Naive thymus-derived CD4-positive, alpha-beta T cell (primary cell): Measurements from ENCODE around the gene PIK3R1. TPM values are rescaled to one million over a fixed set of nuclear protein-coding genes. Genes with fewer than 3 reads are reported as not detected.

Experiments used
- ATAC-seq: fragments of 150-1000 bp; cut with Tn5 transposase; 2 replicates; pipeline ENCODE4 v1.10.0; 2021; ENCODE audit warnings: mild to moderate bottlenecking, moderate library complexity
- CTCF ChIA-PET: fragments of 350-600 bp; sonication (Branson Sonifier 250); formaldehyde crosslinking; loops from one replicate; lab custom pipeline; 2021; ENCODE audit warnings: antibody characterized with exemption; lab: Charles Lee
- POLR2A ChIA-PET: fragments of 350-600 bp; sonication (Branson Sonifier 250); formaldehyde crosslinking; loops from one replicate; lab custom pipeline; 2021; ENCODE audit warnings: antibody characterized with exemption, inconsistent platforms; lab: Charles Lee
- DNase-seq, 9 donors: peaks; one replicate each; pipeline versions ENCODE4 v3.0.0 to v3.0.0-alpha.2; 2020 to 2022; ENCODE audit warnings: mixed read lengths in 1 of 9
- H3K27ac ChIP-seq: one replicate; pipeline ENCODE4 v1.7.0; 2013; ENCODE audit warnings: mild to moderate bottlenecking, low read depth, low read length, moderate library complexity
- H3K27me3 ChIP-seq, 2 donors: one replicate each; pipeline ENCODE4 v1.7.0; 2013; ENCODE audit warnings: low read length in 2 of 2, mild to moderate bottlenecking in 2 of 2, moderate library complexity in 2 of 2; ENCODE audit not compliant: control insufficient read depth in 2 of 2, insufficient read depth in 2 of 2
- H3K36me3 ChIP-seq, 3 experiments: 1 replicate in 2 of 3; 2 replicates in 1 of 3; pipeline ENCODE4 v1.7.0; 2013; ENCODE audit warnings: low read length in 3 of 3, mild to moderate bottlenecking in 3 of 3, moderate library complexity in 1 of 3; ENCODE audit not compliant: insufficient read depth in 3 of 3, control insufficient read depth in 2 of 3
- H3K4me1 ChIP-seq, 2 donors: one replicate each; pipeline ENCODE4 v1.7.0; 2013; ENCODE audit warnings: low read length in 2 of 2, mild to moderate bottlenecking in 2 of 2, moderate library complexity in 1 of 2; ENCODE audit not compliant: control insufficient read depth in 2 of 2, insufficient read depth in 2 of 2
- H3K4me3 ChIP-seq: 2 replicates; pipeline ENCODE4 v1.7.0; 2013; ENCODE audit warnings: mild to moderate bottlenecking, low read length
- H3K9me3 ChIP-seq, 3 experiments: 1 replicate in 2 of 3; 2 replicates in 1 of 3; pipeline ENCODE4 v1.7.0; 2013; ENCODE audit warnings: low read length in 3 of 3; ENCODE audit not compliant: control insufficient read depth in 2 of 3
- H3K27ac Mint-ChIP-seq, 9 donors: one replicate each; pipeline ENCODE4 v1.8.0; 2020 to 2022; ENCODE audit warnings: mixed read lengths in 9 of 9, mild to moderate bottlenecking in 8 of 9, moderate library complexity in 5 of 9, inconsistent platforms in 2 of 9
- H3K27me3 Mint-ChIP-seq, 5 donors: one replicate each; pipeline ENCODE4 v1.8.0; 2021 to 2022; ENCODE audit warnings: mixed read lengths in 5 of 5, mild to moderate bottlenecking in 1 of 5
- H3K36me3 Mint-ChIP-seq, 5 donors: one replicate each; pipeline ENCODE4 v1.8.0; 2020 to 2022; ENCODE audit warnings: mixed read lengths in 5 of 5, mild to moderate bottlenecking in 3 of 5, inconsistent platforms in 1 of 5
- H3K4me1 Mint-ChIP-seq, 7 donors: one replicate each; pipeline ENCODE4 v1.8.0; 2020 to 2022; ENCODE audit warnings: mixed read lengths in 7 of 7, mild to moderate bottlenecking in 3 of 7, inconsistent platforms in 1 of 7
- H3K4me3 Mint-ChIP-seq, 10 donors: one replicate each; pipeline ENCODE4 v1.8.0; 2020 to 2022; ENCODE audit warnings: mild to moderate bottlenecking in 10 of 10, mixed read lengths in 10 of 10, moderate library complexity in 6 of 10, inconsistent platforms in 2 of 10
- H3K9me3 Mint-ChIP-seq, 11 donors: one replicate each; pipeline ENCODE4 v1.8.0; 2020 to 2022; ENCODE audit warnings: mixed read lengths in 11 of 11, mild to moderate bottlenecking in 4 of 11, inconsistent platforms in 1 of 11, moderate library complexity in 1 of 11
- intact Hi-C, 2 donors: fragments of 100-400 bp; cut with micrococcal nuclease; formaldehyde crosslinking; loops; one replicate each; pipeline ENCODE4 v1.15.1; 2023
- polyA plus RNA-seq, 2 donors: library from polyadenylated mRNA; unstranded; fragments of 300-500 nt; fragmentation: Illumina TruSeq; gene quantifications; one replicate each; pipeline ENCODE4 v1.2.3, GENCODE V29; 2021
- total RNA-seq, 6 experiments: library from RNA in 5 of 6; stranded (reverse) in 5 of 6; gene quantifications; 1 replicate in 5 of 6; 2 replicates in 1 of 6; pipeline ENCODE4 v1.2.3 and lab custom pipeline; 2021 to 2026

The PIK3R1 gene
- total and polyA plus RNA-seq, 7 experiments from 2014 or later: 72.0 to 207 (median 119) TPM

DNA sequence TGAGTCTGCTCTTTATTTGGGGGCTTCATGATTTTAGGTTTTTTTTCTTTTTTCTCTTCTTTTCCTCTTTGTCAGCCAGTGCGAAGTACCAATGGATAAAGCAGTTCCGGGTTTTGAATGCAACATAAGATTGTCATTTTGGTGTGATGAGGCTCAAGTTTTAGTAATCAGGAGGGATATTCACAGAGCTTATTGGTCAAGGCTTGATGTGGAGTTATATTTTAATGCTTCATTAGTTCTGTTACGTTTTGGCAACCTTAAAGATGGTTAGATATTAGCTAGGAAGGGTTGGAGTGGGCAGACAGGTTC, 1.4 kb downstream of the PIK3R1 start:
- peak overlapping the region; percentile 73 for H3K4me3 ChIP-seq
- no peaks in the 10 kb centered on the region for H3K27me3 ChIP-seq
- peaks cover 17 to 25% of the 10 kb centered on the region in 2 donors for H3K4me1 ChIP-seq
- no peaks in the 10 kb centered on the region for H3K27me3 Mint-ChIP-seq
- peak overlapping the region; percentile 84 to 94 (median 92) for H3K4me3 Mint-ChIP-seq
- H3K9me3 ChIP-seq: peaks cover 0 to 10% (median 7%) of the 10 kb centered on the region in 3 experiments
- H3K27ac Mint-ChIP-seq: peak overlapping the region; percentile 65 to 92 (median 79)
- intact Hi-C loops: loop anchor here (2.0 to 10.0 kb wide), 9 partner anchors 35 to 1392 kb away; partner anchors contain the start of gene SLC30A5 (in 1 of the 2)
- DNase-seq (no peak), ATAC-seq (no peak)
- peak overlapping the region; percentile 89 for H3K27ac ChIP-seq
- ChIA-PET POLR2A (interaction anchor here (1.1 to 4.0 kb wide), 14 partner anchors 7 to 1050 kb away, joined by 3 to 28 read pairs (median 11); no protein-coding TSS in a partner anchor), CTCF (interaction anchor here (1.3 to 2.6 kb wide), 5 partner anchors 8 to 36 kb away, joined by 5 to 14 read pairs (median 7); no protein-coding TSS in a partner anchor)
- H3K36me3 ChIP-seq: peaks cover 0 to 19% (median 0%) of the 10 kb centered on the region in 3 experiments
- peaks cover 0 to 5% (median 2%) of the 10 kb centered on the region in 11 donors for H3K9me3 Mint-ChIP-seq
- H3K36me3 Mint-ChIP-seq: peaks cover 0 to 20% (median 14%) of the 10 kb centered on the region in 5 donors
- peaks cover 41 to 59% (median 56%) of the 10 kb centered on the region in 7 donors for H3K4me1 Mint-ChIP-seq

DNA sequence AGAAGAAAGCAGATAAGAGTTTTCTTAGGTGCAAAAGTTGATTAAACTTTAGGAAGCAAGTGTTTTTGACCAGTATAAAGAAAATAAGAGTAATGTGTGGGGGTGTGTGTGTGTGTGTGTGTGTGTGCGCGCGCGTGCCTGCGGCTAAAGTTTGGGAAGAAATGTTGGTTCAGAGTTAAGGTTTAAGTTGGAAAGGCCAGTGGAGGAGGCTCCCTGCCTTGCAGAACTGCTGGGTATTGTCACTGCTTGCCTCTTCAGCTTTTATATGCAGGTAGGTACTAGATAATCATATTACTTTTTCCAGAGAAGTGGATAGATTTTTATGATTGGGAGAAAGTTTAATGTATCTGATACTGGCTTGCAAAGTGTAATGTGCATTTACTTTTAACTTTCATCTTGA, 2.0 kb downstream of the PIK3R1 start:
- POLR2A ChIA-PET: interaction anchor here (1.1 to 4.0 kb wide), 9 partner anchors 10 to 995 kb away, joined by 5 to 28 read pairs (median 14); no protein-coding TSS in a partner anchor
- H3K27ac ChIP-seq: peak overlapping the region; percentile 89
- CTCF ChIA-PET: interaction anchor here (1.3 to 2.6 kb wide), 4 partner anchors 21 to 36 kb away, joined by 5 to 14 read pairs (median 10); no protein-coding TSS in a partner anchor

DNA sequence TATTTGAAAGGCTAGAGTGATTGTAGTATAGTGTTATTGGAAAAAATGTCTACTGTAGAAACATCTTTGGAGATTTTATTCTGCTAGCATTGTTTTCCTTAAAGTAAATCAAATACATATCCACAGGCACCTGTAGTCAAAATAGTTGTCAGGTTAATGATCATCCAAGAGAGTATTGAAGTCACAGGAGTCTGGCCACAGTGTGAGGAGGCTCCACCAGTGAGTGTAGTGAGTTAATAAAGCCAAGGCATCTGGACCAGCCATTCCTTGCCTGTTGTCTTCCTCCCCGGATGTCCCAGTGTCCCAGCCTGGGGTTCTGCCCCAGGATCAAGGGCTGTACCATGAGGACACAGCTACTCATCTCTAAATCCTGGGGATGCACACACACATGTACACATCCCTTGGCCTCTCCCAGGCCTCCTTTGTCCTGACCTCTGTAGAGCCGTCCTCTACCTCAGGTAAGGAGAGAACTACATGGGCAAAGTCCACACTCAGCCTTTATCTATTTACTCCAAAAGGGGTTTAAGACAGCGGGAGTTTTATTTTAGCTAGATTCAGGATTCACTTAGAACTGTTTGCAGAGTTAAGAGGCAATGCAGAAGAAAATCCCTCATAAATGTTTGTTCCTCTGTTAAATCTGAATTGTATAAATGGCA, 3.7 kb downstream of the PIK3R1 start:
- POLR2A ChIA-PET: interaction anchor here (0.8 to 2.7 kb wide), 6 partner anchors 9 to 973 kb away, joined by 3 to 9 read pairs (median 4); no protein-coding TSS in a partner anchor

More for the DNA sequence above, 2.0 kb downstream of the PIK3R1 start:
- Histone ChIP-seq H3K36me3 (peaks cover 0 to 19% (median 0%) of the 10 kb centered on the region in 3 experiments), H3K9me3 (peaks cover 0 to 10% (median 7%) of the 10 kb centered on the region in 3 experiments), H3K4me3 (peak overlapping the region; percentile 73), H3K27me3 (no peaks in the 10 kb centered on the region), H3K4me1 (peaks cover 23 to 30% of the 10 kb centered on the region in 2 donors)
- DNase-seq (no peak), ATAC-seq (no peak)
- Mint-ChIP-seq H3K9me3 (peaks cover 0 to 5% (median 2%) of the 10 kb centered on the region in 11 donors), H3K4me1 (peaks cover 46 to 64% (median 62%) of the 10 kb centered on the region in 7 donors), H3K4me3 (peak overlapping the region; percentile 84 to 94 (median 92)), H3K36me3 (peaks cover 0 to 21% (median 17%) of the 10 kb centered on the region in 5 donors), H3K27me3 (no peaks in the 10 kb centered on the region), H3K27ac (peak overlapping the region in 8 of 9 donors; percentile 65 to 90 (median 70))
- intact Hi-C loops: loop anchor here (2.0 to 10.0 kb wide), 9 partner anchors 35 to 1393 kb away; partner anchors contain the start of gene SLC30A5 (in 1 of the 2)

DNA sequence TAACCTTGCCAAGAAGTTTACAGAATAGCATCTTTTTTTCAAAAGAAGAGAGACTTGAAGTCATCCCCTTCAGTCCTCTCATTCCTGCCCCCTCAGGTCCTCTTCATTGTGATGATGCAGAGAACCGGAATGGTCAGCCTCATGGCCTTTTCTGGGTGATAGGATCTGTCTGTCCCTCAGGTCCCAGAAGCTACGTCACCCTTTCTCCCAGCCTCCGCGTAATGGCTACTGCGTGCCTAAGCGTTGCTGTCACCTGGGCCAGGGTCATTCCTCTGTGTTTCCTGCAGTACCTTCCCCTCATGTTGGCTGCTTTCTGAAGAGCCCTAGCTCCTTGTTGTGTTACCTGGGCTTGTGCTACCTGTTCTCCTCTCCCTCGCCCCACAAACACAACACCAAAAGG, 4.7 kb downstream of the PIK3R1 start:
- peak overlapping the region in 1 of 9 donors; percentile 9 for H3K27ac Mint-ChIP-seq

More for the DNA sequence above, 3.7 kb downstream of the PIK3R1 start:
- Mint-ChIP-seq H3K27ac (peak overlapping the region in 4 of 9 donors; percentile 3 to 81 (median 60)), H3K36me3 (peaks cover 0 to 26% (median 17%) of the 10 kb centered on the region in 5 donors), H3K27me3 (no peaks in the 10 kb centered on the region), H3K4me3 (peak overlapping the region in 9 of 10 donors; percentile 9 to 94 (median 91)), H3K4me1 (peaks cover 53 to 76% (median 72%) of the 10 kb centered on the region in 7 donors), H3K9me3 (peaks cover 0 to 5% (median 2%) of the 10 kb centered on the region in 11 donors)
- H3K9me3 ChIP-seq: peaks cover 0 to 10% (median 7%) of the 10 kb centered on the region in 3 experiments
- intact Hi-C loops: loop anchor here in 1 of 2 donors (5.0 to 10.0 kb wide), 8 partner anchors 33 to 1394 kb away; partner anchors contain the start of gene SLC30A5
- peaks cover 0 to 19% (median 0%) of the 10 kb centered on the region in 3 experiments for H3K36me3 ChIP-seq
- H3K4me1 ChIP-seq: peaks cover 35 to 37% of the 10 kb centered on the region in 2 donors
- CTCF ChIA-PET: interaction anchor here (0.8 to 1.4 kb wide), 3 partner anchors 10 to 36 kb away, joined by 3 to 4 read pairs (median 3); no protein-coding TSS in a partner anchor
- H3K27ac ChIP-seq: no peak overlapping the region
- H3K27me3 ChIP-seq: no peaks in the 10 kb centered on the region
- H3K4me3 ChIP-seq: no peak overlapping the region
- ATAC-seq (no peak), DNase-seq (no peak)

DNA sequence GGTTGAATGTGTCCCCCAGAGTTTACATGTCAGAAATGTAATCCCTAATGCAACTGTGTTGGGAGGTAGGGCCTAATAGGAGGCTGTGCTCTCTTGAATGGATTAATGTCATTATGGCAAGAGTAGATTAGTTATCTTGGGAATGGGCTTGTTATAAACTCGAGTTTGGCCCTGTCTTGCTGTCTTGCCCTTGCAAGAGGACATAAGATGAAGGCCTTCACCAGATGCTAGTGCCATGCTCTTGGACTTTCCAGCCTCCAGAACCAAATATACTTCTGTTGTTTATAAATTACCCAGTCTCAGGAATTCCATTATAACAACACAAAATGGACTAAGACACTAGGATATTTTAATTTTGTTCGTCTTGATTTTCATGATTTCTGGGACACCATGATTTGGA, 5.4 kb downstream of the PIK3R1 start:
- CTCF ChIA-PET: interaction anchor here (0.9 kb wide), 1 partner anchor 974 kb away, joined by 4 read pairs; no protein-coding TSS in a partner anchor
- ATAC-seq: no peak
- Histone ChIP-seq H3K36me3 (peaks cover 0 to 13% (median 0%) of the 10 kb centered on the region in 3 experiments), H3K4me1 (peaks cover 39 to 49% of the 10 kb centered on the region in 2 donors), H3K27me3 (no peaks in the 10 kb centered on the region), H3K27ac (no peak overlapping the region), H3K9me3 (peaks cover 0 to 10% (median 7%) of the 10 kb centered on the region in 3 experiments), H3K4me3 (no peak overlapping the region)
- no peak for DNase-seq
- peak overlapping the region in 1 of 9 donors; percentile 66 for H3K27ac Mint-ChIP-seq
- H3K4me1 Mint-ChIP-seq: peaks cover 64 to 89% (median 86%) of the 10 kb centered on the region in 7 donors
- no peaks in the 10 kb centered on the region for H3K27me3 Mint-ChIP-seq
- peaks cover 2 to 30% (median 23%) of the 10 kb centered on the region in 5 donors for H3K36me3 Mint-ChIP-seq
- peaks cover 0 to 5% (median 2%) of the 10 kb centered on the region in 11 donors for H3K9me3 Mint-ChIP-seq
- no peak overlapping the region for H3K4me3 Mint-ChIP-seq
- intact Hi-C loops: no loop called here
- POLR2A ChIA-PET: interaction anchor here (1.4 to 2.7 kb wide), 2 partner anchors 18 to 60 kb away, joined by 5 to 9 read pairs; no protein-coding TSS in a partner anchor

More for the DNA sequence above, 4.7 kb downstream of the PIK3R1 start:
- peaks cover 0 to 10% (median 7%) of the 10 kb centered on the region in 3 experiments for H3K9me3 ChIP-seq
- ATAC-seq: no peak
- peak overlapping the region in 4 of 10 donors; percentile 21 to 43 (median 24) for H3K4me3 Mint-ChIP-seq
- intact Hi-C loops: no loop called here
- ChIA-PET POLR2A (interaction anchor here (0.8 to 2.7 kb wide), 5 partner anchors 8 to 974 kb away, joined by 3 to 9 read pairs (median 5); no protein-coding TSS in a partner anchor), CTCF (interaction anchor here (1.3 to 1.4 kb wide), 2 partner anchors 9 to 30 kb away, joined by 3 read pairs; no protein-coding TSS in a partner anchor)
- peaks cover 0 to 5% (median 2%) of the 10 kb centered on the region in 11 donors for H3K9me3 Mint-ChIP-seq
- H3K4me1 ChIP-seq: peaks cover 39 to 45% of the 10 kb centered on the region in 2 donors
- no peak overlapping the region for H3K27ac ChIP-seq
- no peaks in the 10 kb centered on the region for H3K27me3 ChIP-seq
- H3K36me3 Mint-ChIP-seq: peaks cover 0 to 26% (median 17%) of the 10 kb centered on the region in 5 donors
- H3K4me1 Mint-ChIP-seq: peaks cover 58 to 82% (median 80%) of the 10 kb centered on the region in 7 donors
- H3K36me3 ChIP-seq: peaks cover 0 to 15% (median 0%) of the 10 kb centered on the region in 3 experiments
- no peak overlapping the region for H3K4me3 ChIP-seq
- no peak for DNase-seq
- H3K27me3 Mint-ChIP-seq: no peaks in the 10 kb centered on the region

DNA sequence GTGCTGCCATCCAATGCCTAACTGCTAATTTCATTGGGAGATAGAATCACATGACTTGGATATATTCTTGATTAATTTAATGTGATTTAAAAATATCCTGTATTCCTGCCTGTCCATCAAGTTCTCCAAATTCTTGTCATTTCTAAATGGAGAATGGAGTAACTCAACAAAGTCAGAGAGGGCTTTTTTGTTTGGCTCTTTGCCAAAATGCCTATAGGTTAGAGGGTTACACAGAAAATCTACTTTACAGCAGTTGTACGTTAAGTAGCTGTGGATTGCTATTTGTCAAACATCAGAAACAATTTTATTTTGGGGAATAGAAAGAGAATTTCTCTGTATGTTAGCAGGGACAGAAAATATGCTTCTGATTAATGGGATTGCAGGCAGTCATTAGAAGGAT, 5.9 kb downstream of the PIK3R1 start:
- no peaks in the 10 kb centered on the region for H3K27me3 Mint-ChIP-seq
- DNase-seq (no peak), ATAC-seq (no peak)
- Histone ChIP-seq H3K27ac (no peak overlapping the region), H3K27me3 (no peaks in the 10 kb centered on the region), H3K9me3 (peaks cover 0 to 10% (median 7%) of the 10 kb centered on the region in 3 experiments), H3K4me1 (peaks cover 39 to 49% of the 10 kb centered on the region in 2 donors), H3K36me3 (peaks cover 0 to 13% (median 3%) of the 10 kb centered on the region in 3 experiments), H3K4me3 (no peak overlapping the region)
- intact Hi-C loops: no loop called here
- peaks cover 7 to 36% (median 26%) of the 10 kb centered on the region in 5 donors for H3K36me3 Mint-ChIP-seq
- CTCF ChIA-PET: interaction anchor here (0.9 kb wide), 1 partner anchor 975 kb away, joined by 4 read pairs; no protein-coding TSS in a partner anchor
- H3K9me3 Mint-ChIP-seq: peaks cover 0 to 5% (median 2%) of the 10 kb centered on the region in 11 donors
- peak overlapping the region in 2 of 9 donors; percentile 41 to 66 for H3K27ac Mint-ChIP-seq
- POLR2A ChIA-PET: no interaction called here
- peaks cover 70 to 94% (median 92%) of the 10 kb centered on the region in 7 donors for H3K4me1 Mint-ChIP-seq
- peak overlapping the region in 1 of 10 donors; percentile 48 for H3K4me3 Mint-ChIP-seq
